ENCODE data around the gene FDCSP.
A peak's percentile ranks its signal among the peaks of the same experiment; 100 is the strongest.

FDCSP gene

GRCh38 chr4:70225824-70226223, at the start of gene FDCSP:
TSS of gene FDCSP (plus strand) at chr4:70226124. CDS start at chr4:70231195, 5,071 bp downstream.
- Histone ChIP-seq H3K9me3 (ENCODE audit: low read depth, low read length) (no peaks in the 10 kb centered on the region), H3K27ac (no peak within 1 kb of the TSS)
- no peak for DNase-seq (ENCODE audit: low read depth, low spot score)

GRCh38 chr4:70177090-70177489, 48.8 kb upstream of the FDCSP start:
- Histone ChIP-seq H3K36me3 (ENCODE audit: insufficient read depth, low read length) (no peaks in the 10 kb centered on the region), H3K27ac (no peak overlapping the region)
- TF ChIP-seq EZH2 (IDR thresholded peaks at IDR 0.05) (no peak), POLR2AphosphoS5 (IDR thresholded peaks at IDR 0.05; ENCODE audit: borderline replicate concordance, low read depth, low read length) (no peak), FOXP2 (optimal IDR thresholded peaks at IDR 0.05; ENCODE audit: control extremely low read depth, extremely low read length, insufficient read depth) (no peak)

More at GRCh38 chr4:70225824-70226223, at the start of gene FDCSP:
- no peaks in the 10 kb centered on the region for H3K36me3 ChIP-seq (ENCODE audit: insufficient read depth, low read length)
- H3K9ac ChIP-seq (ENCODE audit: insufficient read length) = no peak within 1 kb of the TSS
- H3K4me3 ChIP-seq = no peak within 1 kb of the TSS
- TF ChIP-seq POLR2AphosphoS5 (IDR thresholded peaks at IDR 0.05; ENCODE audit: borderline replicate concordance, low read depth, low read length) = no peak
- TF ChIP-seq FOXP2 (optimal IDR thresholded peaks at IDR 0.05; ENCODE audit: control extremely low read depth, extremely low read length, insufficient read depth) = no peak
- no peak for TF ChIP-seq EZH2 (IDR thresholded peaks at IDR 0.05)

GRCh38 chr4:70178075-70178660, 47.8 kb upstream of the FDCSP start:
- TF ChIP-seq EZH2 (IDR thresholded peaks at IDR 0.05) = no peak
- TF ChIP-seq POLR2AphosphoS5 (IDR thresholded peaks at IDR 0.05; ENCODE audit: borderline replicate concordance, low read depth, low read length) = no peak
- no peak for TF ChIP-seq FOXP2 (optimal IDR thresholded peaks at IDR 0.05; ENCODE audit: control extremely low read depth, extremely low read length, insufficient read depth)
- Histone ChIP-seq H3K9ac (ENCODE audit: insufficient read length) (no peak overlapping the region), H3K27ac (no peak overlapping the region), H3K36me3 (ENCODE audit: insufficient read depth, low read length) (no peaks in the 10 kb centered on the region), H3K9me3 (ENCODE audit: low read depth, low read length) (no peaks in the 10 kb centered on the region), H3K4me3 (no peak overlapping the region)
- DNase-seq (ENCODE audit: low read depth, low spot score) = no peak

More at GRCh38 chr4:70177090-70177489, 48.8 kb upstream of the FDCSP start:
- no peak overlapping the region for H3K9ac ChIP-seq (ENCODE audit: insufficient read length)
- no peak for DNase-seq (ENCODE audit: low read depth, low spot score)
- H3K9me3 ChIP-seq (ENCODE audit: low read depth, low read length) = no peaks in the 10 kb centered on the region
- no peak overlapping the region for H3K4me3 ChIP-seq

GRCh38 chr4:70179811-70180210, 46.1 kb upstream of the FDCSP start:
- DNase-seq (ENCODE audit: low read depth, low spot score) = peak; percentile 12
- H3K9ac ChIP-seq (ENCODE audit: insufficient read length) = no peak overlapping the region
- no peak overlapping the region for H3K27ac ChIP-seq
- H3K9me3 ChIP-seq (ENCODE audit: low read depth, low read length) = no peaks in the 10 kb centered on the region
- TF ChIP-seq FOXP2 (optimal IDR thresholded peaks at IDR 0.05; ENCODE audit: control extremely low read depth, extremely low read length, insufficient read depth) = no peak
- no peak for TF ChIP-seq POLR2AphosphoS5 (IDR thresholded peaks at IDR 0.05; ENCODE audit: borderline replicate concordance, low read depth, low read length)
- TF ChIP-seq EZH2 (IDR thresholded peaks at IDR 0.05) = no peak
- H3K4me3 ChIP-seq = no peak overlapping the region
- H3K36me3 ChIP-seq (ENCODE audit: insufficient read depth, low read length) = no peaks in the 10 kb centered on the region

- Histone ChIP-seq H3K36me3 (ENCODE audit: insufficient read depth, low read length) (no peaks in the 10 kb centered on the region), H3K27ac (no peak overlapping the region)
These were observed 44.1 kb upstream of the FDCSP start for GRCh38 chr4:70181864-70182263.

GRCh38 chr4:70182517-70183167, 43.3 kb upstream of the FDCSP start:
- Histone ChIP-seq H3K9ac (ENCODE audit: insufficient read length) (no peak overlapping the region), H3K9me3 (ENCODE audit: low read depth, low read length) (no peaks in the 10 kb centered on the region), H3K4me3 (no peak overlapping the region), H3K27ac (no peak overlapping the region), H3K36me3 (ENCODE audit: insufficient read depth, low read length) (no peaks in the 10 kb centered on the region)
- no peak for DNase-seq (ENCODE audit: low read depth, low spot score)
- TF ChIP-seq EZH2 (IDR thresholded peaks at IDR 0.05) = no peak
- TF ChIP-seq POLR2AphosphoS5 (IDR thresholded peaks at IDR 0.05; ENCODE audit: borderline replicate concordance, low read depth, low read length) = no peak
- TF ChIP-seq FOXP2 (optimal IDR thresholded peaks at IDR 0.05; ENCODE audit: control extremely low read depth, extremely low read length, insufficient read depth) = no peak

More at GRCh38 chr4:70181864-70182263, 44.1 kb upstream of the FDCSP start:
- H3K4me3 ChIP-seq = no peak overlapping the region
- TF ChIP-seq FOXP2 (optimal IDR thresholded peaks at IDR 0.05; ENCODE audit: control extremely low read depth, extremely low read length, insufficient read depth) (no peak), EZH2 (IDR thresholded peaks at IDR 0.05) (no peak)
- no peak overlapping the region for H3K9ac ChIP-seq (ENCODE audit: insufficient read length)
- no peaks in the 10 kb centered on the region for H3K9me3 ChIP-seq (ENCODE audit: low read depth, low read length)
- no peak for DNase-seq (ENCODE audit: low read depth, low spot score)

- no peak overlapping the region for H3K4me3 ChIP-seq
- no peak overlapping the region for H3K9ac ChIP-seq (ENCODE audit: insufficient read length)
- no peaks in the 10 kb centered on the region for H3K36me3 ChIP-seq (ENCODE audit: insufficient read depth, low read length)
- peak; percentile 61 for DNase-seq (ENCODE audit: low read depth, low spot score)
- H3K27ac ChIP-seq = no peak overlapping the region
- TF ChIP-seq POLR2AphosphoS5 (IDR thresholded peaks at IDR 0.05; ENCODE audit: borderline replicate concordance, low read depth, low read length) (no peak), FOXP2 (optimal IDR thresholded peaks at IDR 0.05; ENCODE audit: control extremely low read depth, extremely low read length, insufficient read depth) (no peak), EZH2 (IDR thresholded peaks at IDR 0.05) (no peak)
- H3K9me3 ChIP-seq (ENCODE audit: low read depth, low read length) = no peaks in the 10 kb centered on the region
These were observed 42.6 kb upstream of the FDCSP start for GRCh38 chr4:70183168-70183939.

- no peak for TF ChIP-seq FOXP2 (optimal IDR thresholded peaks at IDR 0.05; ENCODE audit: control extremely low read depth, extremely low read length, insufficient read depth)
- no peak for TF ChIP-seq EZH2 (IDR thresholded peaks at IDR 0.05)
- TF ChIP-seq POLR2AphosphoS5 (IDR thresholded peaks at IDR 0.05; ENCODE audit: borderline replicate concordance, low read depth, low read length) = no peak
- H3K9me3 ChIP-seq (ENCODE audit: low read depth, low read length) = no peaks in the 10 kb centered on the region
- H3K36me3 ChIP-seq (ENCODE audit: insufficient read depth, low read length) = no peaks in the 10 kb centered on the region
- no peak overlapping the region for H3K27ac ChIP-seq
- no peak overlapping the region for H3K4me3 ChIP-seq
- no peak for DNase-seq (ENCODE audit: low read depth, low spot score)
- H3K9ac ChIP-seq (ENCODE audit: insufficient read length) = no peak overlapping the region
These were observed 42.0 kb upstream of the FDCSP start for GRCh38 chr4:70183940-70184246.

Measured in SK-N-MC (cell line).